HTERT RPE-1 (cell line): ENCODE results near the gene ENOX2.
"Not testable (repeated sequence)": the region's sequence is repeated elsewhere in the genome, so short reads cannot be mapped to it uniquely, and the experiment has no call there.

ENCODE experiments used
- in situ Hi-C: fragments of 300-500 bp; cut with MboI; formaldehyde crosslinking; loops from 4 replicates; pipeline ENCODE4 v1.14.3; 2020; ENCODE audit warnings: low sequenced_read_pairs

ENOX2 gene, protein sequence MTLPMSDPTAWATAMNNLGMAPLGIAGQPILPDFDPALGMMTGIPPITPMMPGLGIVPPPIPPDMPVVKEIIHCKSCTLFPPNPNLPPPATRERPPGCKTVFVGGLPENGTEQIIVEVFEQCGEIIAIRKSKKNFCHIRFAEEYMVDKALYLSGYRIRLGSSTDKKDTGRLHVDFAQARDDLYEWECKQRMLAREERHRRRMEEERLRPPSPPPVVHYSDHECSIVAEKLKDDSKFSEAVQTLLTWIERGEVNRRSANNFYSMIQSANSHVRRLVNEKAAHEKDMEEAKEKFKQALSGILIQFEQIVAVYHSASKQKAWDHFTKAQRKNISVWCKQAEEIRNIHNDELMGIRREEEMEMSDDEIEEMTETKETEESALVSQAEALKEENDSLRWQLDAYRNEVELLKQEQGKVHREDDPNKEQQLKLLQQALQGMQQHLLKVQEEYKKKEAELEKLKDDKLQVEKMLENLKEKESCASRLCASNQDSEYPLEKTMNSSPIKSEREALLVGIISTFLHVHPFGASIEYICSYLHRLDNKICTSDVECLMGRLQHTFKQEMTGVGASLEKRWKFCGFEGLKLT

DNA sequence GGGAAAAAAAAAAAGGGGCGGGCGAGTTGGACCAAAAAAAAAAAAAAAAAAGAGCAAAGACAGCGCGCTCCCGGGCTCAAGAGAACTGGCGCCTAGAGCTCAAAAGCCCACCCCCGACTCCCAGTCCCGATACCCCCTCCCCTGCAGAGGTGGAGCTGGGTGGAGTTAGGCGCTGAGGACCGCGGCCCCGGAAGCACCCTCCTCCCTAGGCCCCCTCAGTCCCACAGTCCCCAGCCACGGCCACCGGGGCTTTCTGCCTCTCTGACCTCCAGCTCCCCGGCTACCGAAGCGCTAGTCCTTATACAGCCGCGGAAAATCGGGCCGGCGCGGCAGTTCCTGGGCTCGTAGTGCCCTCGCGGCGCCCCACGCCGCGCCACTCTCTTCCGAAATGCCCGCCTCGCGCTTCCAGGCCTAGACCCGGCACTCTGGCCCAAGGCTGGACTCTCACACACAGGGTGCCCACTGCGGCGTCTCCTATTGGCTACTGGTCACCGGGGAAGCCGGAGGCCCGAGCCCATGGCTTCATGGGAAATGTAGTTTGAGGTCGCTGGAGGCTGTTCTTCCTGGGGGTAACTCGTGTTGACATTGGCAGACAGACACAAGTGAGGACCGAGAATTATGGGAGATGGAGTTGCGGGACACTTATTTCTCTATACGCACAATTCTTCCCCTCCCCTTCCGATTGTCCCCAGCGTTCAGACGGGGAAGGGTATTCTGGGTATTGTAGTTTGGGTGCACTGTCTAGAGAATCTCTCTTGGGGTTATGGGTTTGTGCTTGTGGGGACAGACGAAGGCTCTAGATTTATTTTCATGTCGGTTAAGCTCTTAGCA lies at the start of gene ENOX2:
TSS of gene ENOX2 (minus strand) at position 427 of the 831 bp plus-strand sequence. CDS start 199,993 bp downstream, outside the sequence.
- in situ Hi-C loops: no loop called here

DNA sequence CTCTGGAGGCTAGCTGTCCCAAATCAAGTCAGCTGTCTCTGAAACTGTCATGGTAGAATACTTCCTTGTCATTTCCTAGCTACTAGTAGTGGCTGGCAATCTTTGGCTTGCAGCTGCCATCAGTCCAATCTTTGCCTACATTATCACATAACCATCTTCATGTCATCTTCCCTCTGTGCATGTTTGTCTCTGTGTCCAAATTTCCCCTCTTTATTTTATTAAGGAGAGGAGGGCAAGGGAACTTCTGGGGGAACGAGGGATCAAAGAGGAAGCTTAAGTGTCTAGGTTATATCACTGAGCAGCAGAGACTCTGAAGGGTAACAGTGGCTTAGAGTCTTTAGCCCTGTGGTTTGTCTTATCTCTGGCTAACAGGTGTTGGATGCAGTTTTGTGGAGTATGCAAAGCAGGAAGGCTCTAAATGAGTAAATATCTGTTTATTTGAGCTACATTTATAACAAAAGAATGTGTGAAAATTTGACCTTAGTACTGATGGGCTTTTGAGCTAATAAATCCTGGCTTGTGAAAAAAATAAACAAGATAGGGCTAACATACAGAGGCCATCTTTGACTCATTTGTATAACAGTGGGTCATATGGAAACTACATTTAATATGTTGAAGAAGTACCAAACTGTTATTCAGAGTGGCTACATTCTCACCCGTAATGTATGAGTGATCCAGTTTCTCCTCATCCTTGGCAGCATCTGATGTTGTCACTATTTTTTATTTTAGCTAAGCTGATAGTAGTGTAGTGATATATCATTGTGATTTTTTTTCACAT lies 49.4 kb upstream of the ENOX2 start:
- in situ Hi-C loops: no loop called here

DNA sequence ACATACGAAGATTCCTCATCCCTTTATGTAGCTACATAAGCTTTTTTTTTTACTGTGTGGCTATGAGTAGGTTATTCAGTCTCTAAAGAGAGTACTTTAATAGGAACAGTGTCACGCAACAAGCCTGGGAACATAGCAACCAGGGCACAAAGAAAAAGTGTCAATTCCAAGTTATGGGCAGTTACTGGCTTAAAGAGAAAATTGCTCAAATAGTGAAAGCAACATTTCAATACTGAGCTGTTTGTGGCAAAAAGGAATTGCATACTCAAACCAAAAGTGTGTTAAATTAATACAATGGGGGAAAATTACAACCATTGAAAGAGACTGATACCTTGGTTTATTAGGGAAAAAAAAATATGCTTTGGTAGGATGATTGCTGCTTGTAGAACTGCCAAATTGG lies 41.2 kb upstream of the ENOX2 start:
- in situ Hi-C loops: no loop called here

DNA sequence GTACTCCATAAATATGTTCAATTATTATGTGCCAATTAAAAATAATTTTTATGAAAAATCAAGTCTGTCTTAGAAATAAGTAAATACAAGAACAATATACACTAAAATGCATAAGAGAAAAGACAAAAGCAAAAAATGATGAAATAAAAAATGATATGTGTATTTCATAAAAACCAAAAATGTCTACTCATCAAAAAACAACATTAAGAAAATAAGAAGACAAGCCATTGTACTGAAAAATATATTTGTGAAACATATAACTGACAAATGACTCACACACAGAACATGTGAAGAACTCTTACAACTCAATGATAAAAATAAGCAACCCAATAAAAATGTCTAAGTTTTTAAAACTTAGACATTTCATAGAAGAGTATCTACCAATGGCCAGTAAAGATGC lies 34.1 kb upstream of the ENOX2 start:
- in situ Hi-C loops: no loop called here

DNA sequence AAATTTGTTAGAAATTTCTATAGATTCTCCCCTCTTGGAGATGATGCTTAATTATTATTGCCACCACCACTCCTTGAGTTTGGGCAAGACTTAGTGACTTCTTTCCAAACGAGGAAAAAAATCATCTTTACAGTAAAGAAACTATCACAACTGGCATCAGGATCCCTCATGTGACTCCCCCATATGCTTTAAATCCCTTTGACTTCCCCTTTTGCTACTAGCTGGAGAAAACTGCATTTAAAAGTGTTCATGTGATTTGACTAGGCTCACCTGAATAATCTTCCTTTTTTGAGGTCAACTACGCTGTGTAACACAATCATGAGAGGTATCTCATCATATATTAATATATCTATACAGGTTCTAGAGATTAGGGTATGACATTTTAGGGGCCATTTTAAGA lies 30.3 kb upstream of the ENOX2 start:
- in situ Hi-C loops: no loop called here

DNA sequence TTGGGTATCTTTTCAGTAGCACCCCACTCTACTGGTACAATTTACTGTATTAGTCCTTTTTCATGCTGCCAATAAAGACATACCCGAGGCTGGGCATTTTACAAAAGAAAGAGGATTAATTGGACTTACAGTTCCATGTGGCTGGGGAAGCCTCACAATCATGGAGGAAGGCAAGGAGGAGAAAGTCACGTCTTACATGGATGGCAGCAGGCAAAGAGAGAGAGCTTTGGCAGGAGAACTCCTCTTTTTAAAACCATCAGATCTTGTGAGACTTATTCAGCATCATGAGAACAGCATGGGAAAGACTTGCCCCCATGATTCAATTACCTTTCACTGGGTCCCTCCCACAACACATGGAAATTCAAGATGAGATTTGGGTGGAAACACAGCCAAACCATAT lies 17.4 kb upstream of the ENOX2 start:
- in situ Hi-C loops: not testable (repeated sequence)

DNA sequence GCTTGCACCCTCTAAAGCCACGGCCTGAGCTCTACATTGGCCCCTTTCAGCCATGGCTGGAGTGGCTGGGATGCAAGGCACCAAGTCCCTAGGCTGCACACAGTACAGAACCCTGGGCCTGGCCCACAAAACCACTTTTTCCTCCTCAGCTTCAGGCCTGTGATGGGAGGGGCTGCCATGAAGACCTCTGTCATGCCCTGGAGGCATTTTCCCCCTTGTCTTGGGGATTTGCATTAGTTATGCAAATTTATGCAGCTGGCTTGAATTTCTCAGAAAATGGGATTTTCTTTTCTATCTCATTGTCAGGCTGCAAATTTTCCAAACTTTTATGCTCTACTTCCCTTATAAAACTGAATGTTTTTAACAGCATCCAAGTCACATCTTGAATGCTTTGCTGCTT lies 16.7 kb upstream of the ENOX2 start:
- in situ Hi-C loops: not testable (repeated sequence)

DNA sequence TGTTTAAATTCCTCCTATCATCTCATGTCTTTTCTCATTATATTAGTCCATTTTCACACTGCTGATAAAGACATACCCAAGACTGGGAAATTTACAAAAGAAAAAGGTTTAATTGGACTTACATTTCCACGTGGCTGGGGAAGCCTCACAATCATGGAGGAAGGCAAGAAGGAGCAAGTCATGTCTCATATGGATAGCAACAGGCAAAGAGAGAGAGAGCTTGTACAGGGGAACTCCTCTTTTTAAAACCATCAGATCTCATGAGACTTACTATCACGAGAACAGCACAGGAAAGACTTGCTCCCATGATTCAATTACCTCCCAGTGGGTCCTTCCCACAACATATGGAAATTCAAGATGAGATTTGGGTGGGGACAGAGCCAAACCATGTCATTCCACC lies 15.5 kb upstream of the ENOX2 start:
- in situ Hi-C loops: not testable (repeated sequence)

DNA sequence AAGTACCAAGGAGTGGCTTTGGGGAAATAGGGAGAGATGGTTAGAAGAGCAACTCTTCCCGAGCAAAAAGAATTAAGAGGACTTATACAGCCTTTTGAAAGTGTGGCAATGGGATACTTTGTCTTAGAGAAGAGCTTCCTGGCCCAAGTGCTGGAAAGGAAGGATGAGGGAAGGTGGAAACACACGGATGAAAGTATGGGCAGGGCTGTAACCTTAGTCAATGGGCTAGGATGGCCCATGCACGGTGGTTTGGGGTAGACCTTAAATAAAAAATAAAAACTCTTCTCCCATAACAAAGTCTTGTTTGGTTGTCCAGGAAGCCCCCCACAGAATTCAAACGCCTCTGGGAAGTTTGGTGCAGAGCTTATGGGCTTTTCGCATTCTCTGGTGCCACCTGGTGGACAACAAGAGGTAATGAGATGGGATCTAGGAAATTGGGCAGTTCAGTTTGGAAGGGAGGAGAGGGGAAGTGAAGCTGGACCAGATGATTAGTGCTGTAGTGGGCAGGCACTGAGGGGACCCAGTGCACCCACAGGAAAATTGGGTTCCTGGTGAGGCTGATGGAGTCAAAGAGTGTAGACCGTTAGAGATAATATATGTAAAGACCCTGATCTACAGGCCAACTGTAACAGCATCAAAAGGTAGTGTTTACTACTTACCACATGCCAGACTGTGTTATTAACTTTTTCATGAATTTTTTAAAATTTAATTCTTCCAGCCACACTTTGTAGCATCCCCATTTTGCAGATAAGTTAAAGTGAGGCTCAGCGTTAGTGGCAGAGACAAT lies 13.8 kb upstream of the ENOX2 start:
- in situ Hi-C loops: no loop called here

DNA sequence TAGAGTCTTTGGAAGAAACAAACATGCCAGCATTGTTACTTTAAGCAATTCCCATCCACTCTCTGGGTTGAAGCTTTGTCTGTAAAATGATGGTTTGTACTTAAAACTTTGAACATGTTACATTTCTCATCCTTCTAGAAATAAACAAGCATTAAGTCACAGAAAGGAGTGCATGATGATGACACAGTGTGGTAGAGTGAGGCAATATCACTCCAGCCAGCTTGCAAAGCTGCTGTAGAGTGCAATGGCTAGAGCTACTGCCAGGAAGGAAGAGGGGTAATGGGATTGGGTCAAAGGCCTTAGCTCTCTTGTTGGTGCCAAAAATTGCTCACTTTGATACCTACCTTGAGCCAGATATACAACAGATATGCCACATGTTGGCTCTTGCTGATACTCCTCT lies 12.3 kb upstream of the ENOX2 start:
- in situ Hi-C loops: no loop called here

DNA sequence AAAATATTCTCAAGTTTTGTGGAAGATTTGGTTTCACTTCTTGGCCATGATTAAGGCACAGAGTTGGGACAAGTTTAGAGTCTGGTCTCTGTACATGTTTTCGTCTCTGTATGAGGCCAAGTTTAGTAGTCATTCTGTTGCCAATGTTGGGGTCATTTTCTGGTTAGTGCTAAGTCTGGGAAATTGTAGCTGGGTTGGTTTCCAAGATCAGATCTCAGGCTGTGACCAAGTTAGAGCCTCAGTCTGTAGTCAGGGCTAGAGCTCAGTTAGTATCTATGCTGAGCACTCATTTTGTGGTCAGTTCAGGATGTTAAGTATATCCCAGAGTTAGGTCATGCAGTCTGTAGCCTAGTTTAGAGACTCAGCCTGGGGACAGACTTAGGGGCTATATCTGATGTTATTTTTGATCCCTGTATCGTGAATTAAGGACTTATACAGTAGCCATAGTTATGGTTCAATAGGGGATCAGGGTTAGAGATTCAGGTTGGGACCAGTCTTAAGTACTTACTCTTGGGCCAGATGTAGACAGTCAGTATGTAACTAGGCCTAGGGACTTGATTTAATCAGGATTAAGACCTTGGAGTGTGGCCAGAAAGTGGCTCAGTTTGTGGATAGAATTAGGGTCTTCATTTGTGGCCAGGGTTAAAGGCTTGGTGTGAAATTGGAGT lies 6.6 kb upstream of the ENOX2 start:
- in situ Hi-C loops: no loop called here

DNA sequence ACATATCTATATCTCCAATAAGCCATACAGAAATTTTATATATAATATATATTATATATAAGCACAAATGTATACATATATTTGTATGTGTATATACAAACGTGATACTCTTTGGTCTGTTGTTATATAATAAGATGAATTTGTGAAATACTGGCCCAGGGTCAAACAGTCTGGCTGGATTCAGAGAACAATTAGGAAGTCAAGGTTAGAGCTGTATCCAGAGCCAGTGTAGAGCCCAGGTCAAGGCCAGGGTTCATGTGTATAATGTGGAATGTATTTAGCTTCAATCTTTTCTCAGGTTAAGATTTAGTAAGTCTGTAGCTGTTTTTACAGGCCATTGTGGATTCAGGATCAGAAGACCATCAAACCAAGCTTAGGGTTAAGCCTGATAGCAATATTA lies 3.8 kb upstream of the ENOX2 start:
- in situ Hi-C loops: no loop called here

DNA sequence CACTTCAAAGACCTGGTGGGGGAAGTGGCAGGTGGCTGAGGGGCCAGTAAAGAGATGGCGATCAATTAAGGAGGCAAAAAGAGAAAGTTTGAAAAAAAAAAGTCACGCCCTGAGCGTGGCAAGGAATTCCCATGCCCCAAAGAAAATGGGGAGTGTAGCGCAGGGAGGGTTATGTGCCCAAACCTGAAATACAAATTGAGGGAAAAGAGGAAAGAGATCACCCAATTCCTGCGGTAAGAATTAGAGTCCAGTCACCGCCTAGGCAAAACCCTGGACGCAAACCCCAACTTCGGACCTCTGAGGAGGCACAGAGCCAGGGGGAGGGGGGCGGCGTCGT lies 595 bp downstream of the ENOX2 start:
- in situ Hi-C loops: no loop called here

DNA sequence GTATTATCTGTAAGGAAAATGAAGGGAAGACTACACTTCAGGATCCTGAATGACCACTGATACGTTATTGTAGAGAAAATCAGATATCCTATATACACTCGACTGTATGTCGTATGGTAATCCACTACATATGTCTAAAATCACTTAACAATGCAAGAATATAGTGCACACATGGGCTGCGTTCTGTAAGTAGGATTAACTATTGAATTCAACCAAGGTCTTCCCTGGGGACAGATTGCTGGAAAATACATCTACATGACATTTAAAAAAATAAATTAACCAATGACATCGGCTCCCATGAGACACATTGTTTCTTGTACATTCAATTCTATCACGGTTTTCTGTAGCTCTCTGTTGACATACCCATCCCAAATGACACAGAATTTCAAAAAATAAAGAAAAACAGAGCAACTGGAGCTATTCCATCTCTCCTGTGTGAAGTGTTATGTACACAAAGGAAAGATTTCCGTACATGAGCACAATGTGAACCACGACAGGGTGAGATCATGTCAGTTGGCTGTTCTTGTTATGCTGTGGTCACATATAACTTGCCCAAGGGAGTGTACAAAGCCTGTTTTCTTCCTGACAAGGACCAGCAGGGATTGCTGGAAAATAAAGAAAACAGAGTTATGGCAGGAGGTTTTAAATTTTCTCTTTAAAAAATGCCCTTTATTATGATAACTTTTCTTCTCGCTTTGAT lies 6.1 kb downstream of the ENOX2 start:
- in situ Hi-C loops: no loop called here

DNA sequence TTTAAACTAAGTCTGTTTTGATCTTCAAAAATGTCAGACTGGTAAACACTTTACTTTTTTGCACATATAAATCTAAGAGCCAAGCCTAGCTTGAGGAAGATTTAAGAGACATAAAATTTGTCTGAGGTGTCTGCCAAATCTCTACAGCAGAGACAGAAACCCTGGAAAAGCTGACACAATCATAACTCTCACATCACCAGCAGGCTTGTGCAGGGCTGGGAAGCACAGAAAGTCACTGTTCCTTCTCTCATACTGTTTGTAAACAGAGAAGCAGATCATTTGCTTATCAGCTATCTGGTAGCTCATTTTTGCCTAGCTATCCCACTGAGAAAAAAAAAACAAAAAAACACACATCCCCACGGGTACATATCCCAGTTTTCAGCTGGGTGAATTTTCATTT lies 7.0 kb downstream of the ENOX2 start:
- in situ Hi-C loops: no loop called here

DNA sequence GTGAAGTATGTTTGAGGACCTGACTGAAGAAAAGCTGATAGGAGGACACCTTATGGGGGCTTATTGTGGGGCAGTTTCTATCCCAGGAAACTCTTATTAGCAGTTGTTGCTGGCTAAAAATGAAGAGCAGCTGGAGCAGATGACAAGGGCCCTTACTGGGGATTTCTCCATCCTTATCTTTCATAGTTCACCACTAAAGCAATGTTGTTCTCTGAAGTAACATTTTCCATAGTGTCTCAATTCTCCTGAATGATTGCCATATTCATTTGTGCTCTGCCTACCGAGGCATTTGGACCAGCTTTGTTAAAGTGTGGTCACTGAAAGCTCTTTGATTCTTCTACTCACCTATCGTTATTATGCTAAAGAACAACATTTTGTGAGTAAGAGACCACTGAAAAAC lies 7.7 kb downstream of the ENOX2 start:
- in situ Hi-C loops: no loop called here

DNA sequence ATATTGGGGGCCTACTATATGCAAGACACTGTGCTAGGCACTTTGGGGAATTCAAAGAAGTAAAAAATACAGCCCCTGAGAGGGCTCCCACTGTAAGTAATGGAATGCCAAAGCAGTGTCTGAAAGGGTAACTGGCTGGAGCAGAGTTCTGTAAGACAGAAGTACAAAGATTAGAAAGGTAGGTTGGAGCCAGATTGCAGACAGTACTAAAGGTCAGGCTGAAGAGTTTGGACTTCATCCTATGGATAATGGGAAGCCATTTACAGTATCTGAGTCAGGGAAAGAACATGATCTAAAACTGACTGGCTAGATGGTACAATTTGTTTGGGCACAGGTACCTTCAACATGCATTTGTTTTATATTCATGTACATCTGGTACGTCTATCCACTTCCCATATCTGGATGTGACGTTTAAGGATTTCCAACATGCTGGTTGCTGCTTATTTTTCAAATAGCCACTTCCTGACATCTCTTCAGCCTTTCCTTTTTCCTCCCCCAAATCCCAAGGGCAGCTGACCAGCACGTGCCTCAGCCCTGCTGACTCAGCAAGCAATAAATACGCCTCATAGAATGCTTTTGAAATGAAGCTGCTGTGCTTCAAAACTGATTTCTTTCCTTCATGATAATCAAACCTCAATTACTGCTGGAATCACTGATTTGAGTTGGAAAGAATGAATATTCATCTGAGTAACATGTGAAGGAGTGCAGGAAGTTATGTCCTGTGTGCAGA lies 9.5 kb downstream of the ENOX2 start:
- in situ Hi-C loops: no loop called here

DNA sequence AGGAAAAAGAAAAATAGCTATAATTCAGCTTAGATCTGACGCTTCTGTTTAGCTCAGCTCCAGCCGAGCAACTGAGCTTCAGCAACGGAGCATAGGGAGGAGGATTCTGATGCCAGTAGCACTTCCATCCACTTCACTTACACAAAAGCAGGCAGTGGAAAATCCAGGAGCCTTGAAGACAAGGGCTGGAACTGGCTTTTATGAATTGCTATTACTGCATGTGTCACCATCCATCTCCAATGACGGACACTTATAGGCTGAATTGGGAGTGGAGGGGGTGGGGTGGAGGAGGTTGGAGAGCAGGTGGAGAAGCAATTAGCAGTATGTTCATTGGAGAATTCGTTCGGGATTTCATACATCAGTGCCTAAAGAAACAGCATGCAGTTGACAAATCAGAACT lies 15.6 kb downstream of the ENOX2 start:
- in situ Hi-C loops: no loop called here

DNA sequence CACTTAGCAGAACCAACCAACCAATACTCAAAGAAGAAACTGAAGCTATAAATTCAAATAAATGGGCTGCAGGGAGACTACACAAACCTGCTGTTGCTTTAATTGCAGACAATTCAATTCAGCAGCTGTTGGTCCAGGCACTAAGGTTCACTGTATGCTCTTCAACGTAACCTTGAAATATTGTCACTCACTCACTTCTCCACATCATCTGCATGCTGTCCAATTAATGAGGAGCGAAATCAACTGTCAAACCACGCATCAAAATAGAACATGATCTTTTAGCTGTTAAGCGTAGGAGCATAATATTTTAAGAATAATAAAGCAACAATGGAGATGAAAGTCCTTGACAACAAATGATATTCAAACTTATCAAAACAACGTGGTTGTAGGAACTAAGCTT lies 17.0 kb downstream of the ENOX2 start:
- in situ Hi-C loops: no loop called here
